NCI-H1930 (cell line): ENCODE data around the gene TUBB4A.

Source experiments
- DNase-seq, 2 experiments: peaks; one replicate each; lab custom pipeline; 2025; lab: John Stamatoyannopoulos, UW

The TUBB4A gene

GRCh38 chr19:6466526-6467248 lies 35.4 kb downstream of the TUBB4A start:
- DNase-seq, result no peak

GRCh38 chr19:6465663-6466062 lies 36.4 kb downstream of the TUBB4A start:
- DNase-seq, result no peak

- no peak for DNase-seq
Measured at GRCh38 chr19:6465006-6465405, 37.1 kb downstream of the TUBB4A start.

GRCh38 chr19:6464070-6464873 lies 37.8 kb downstream of the TUBB4A start, which contains the start of gene CRB3:
TSS of gene CRB3 (plus strand) at chr19:6464271. CDS start at chr19:6464702, 431 bp downstream.
- peak; percentile 11 to 15 for DNase-seq

- DNase-seq, result peak; percentile 85 to 93
Measured at GRCh38 chr19:6460099-6460884, 41.8 kb downstream of the TUBB4A start.

- DNase-seq, result peak; percentile 17 to 41
Measured at GRCh38 chr19:6459262-6460098, 42.6 kb downstream of the TUBB4A start, which contains the start of gene SLC25A23. TSS of gene SLC25A23 (minus strand) at chr19:6459792. CDS start at chr19:6459628, 164 bp downstream.

- DNase-seq, result no peak
Measured at GRCh38 chr19:6458695-6459261, 43.3 kb downstream of the TUBB4A start.

- DNase-seq, result no peak
Measured at GRCh38 chr19:6457958-6458694, 44.0 kb downstream of the TUBB4A start.

GRCh38 chr19:6455924-6456323 lies 46.2 kb downstream of the TUBB4A start:
- DNase-seq, result no peak

GRCh38 chr19:6453951-6454565 lies 48.1 kb downstream of the TUBB4A start:
- no peak for DNase-seq

GRCh38 chr19:6452899-6453298 lies 49.2 kb downstream of the TUBB4A start:
- no peak for DNase-seq

GRCh38 chr19:6452223-6452614 lies 49.9 kb downstream of the TUBB4A start:
- DNase-seq, result no peak

- no peak for DNase-seq
Measured at GRCh38 chr19:6451583-6452222, 50.4 kb downstream of the TUBB4A start.

GRCh38 chr19:6450166-6450565 lies 51.9 kb downstream of the TUBB4A start:
- DNase-seq, result no peak

GRCh38 chr19:6448045-6448444 lies 54.1 kb downstream of the TUBB4A start:
- DNase-seq, result no peak

- no peak for DNase-seq
Measured at GRCh38 chr19:6446452-6446851, 55.7 kb downstream of the TUBB4A start.
